H1 (cell line): ENCODE measurements around the gene FAM131C. TPM values are rescaled to one million over a fixed set of nuclear protein-coding genes. Genes with fewer than 3 reads are reported as not detected.

ENCODE experiments used
- CTCF ChIA-PET: fragments of 300-600 bp; sonication (Branson Sonifier 250); formaldehyde crosslinking; loops from one replicate; lab custom pipeline; 2021; ENCODE audit not compliant: partially characterized antibody; lab: Charles Lee
- POLR2A ChIA-PET: fragments of 300-600 bp; sonication (Branson Sonifier 250); formaldehyde crosslinking; loops from one replicate; lab custom pipeline; 2021; ENCODE audit warnings: inconsistent platforms; ENCODE audit not compliant: partially characterized antibody; lab: Charles Lee
- DNase-seq, 2 experiments: peaks; one replicate each; pipeline versions ENCODE4 v3.0.0 to v3.0.0-alpha.2; 2010 to 2022; ENCODE audit warnings: low spot score in 2 of 2, low read depth in 1 of 2, mixed read lengths in 1 of 2
- FAIRE-seq: peaks from 2 replicates; lab custom pipeline; 2011; peaks lifted over from hg19 to GRCh38; lab: Jason Lieb, UNC
- H2AFZ ChIP-seq: 2 replicates; pipeline ENCODE4 v1.8.1; 2012; ENCODE audit warnings: low read length, inconsistent platforms
- H2AK5ac ChIP-seq: 2 replicates; pipeline ENCODE4 v1.6.1; 2013; ENCODE audit warnings: low read depth, low read length
- H2BK120ac ChIP-seq: replicated peaks from 2 replicates; pipeline ENCODE3; 2013; ENCODE audit warnings: low read depth, low read length, inconsistent platforms
- H2BK12ac ChIP-seq: 2 replicates; pipeline ENCODE4 v1.6.1; 2013; ENCODE audit warnings: low read depth, low read length
- H2BK15ac ChIP-seq: 2 replicates; pipeline ENCODE4 v1.6.1; 2013; ENCODE audit warnings: low read length
- H2BK20ac ChIP-seq: 2 replicates; pipeline ENCODE4 v1.6.1; 2013; ENCODE audit warnings: low read length
- H2BK5ac ChIP-seq: 2 replicates; pipeline ENCODE4 v1.6.1; 2013; ENCODE audit warnings: low read depth, low read length
- H3K14ac ChIP-seq: 2 replicates; pipeline ENCODE4 v1.6.1; 2013; ENCODE audit warnings: inconsistent platforms; ENCODE audit not compliant: insufficient read length
- H3K18ac ChIP-seq: 2 replicates; pipeline ENCODE4 v1.6.1; 2013; ENCODE audit warnings: low read length; ENCODE audit errors: extremely low read depth
- H3K23ac ChIP-seq: 2 replicates; pipeline ENCODE4 v1.6.1; 2013; ENCODE audit warnings: inconsistent platforms; ENCODE audit not compliant: insufficient read length
- H3K23me2 ChIP-seq: 2 replicates; pipeline ENCODE4 v1.6.1; 2013; ENCODE audit warnings: low read depth, low read length
- H3K27ac ChIP-seq: 2 replicates; pipeline ENCODE4 v1.6.1; 2011; ENCODE audit warnings: low read depth, low read length, inconsistent platforms
- H3K27me3 ChIP-seq, 4 experiments: replicated peaks in 1 of 4; 1 replicate in 1 of 4; 2 replicates in 3 of 4; pipeline versions ENCODE4 v1.6.1 to v1.8.1; 2011 to 2013; ENCODE audit warnings: low read length in 3 of 4, mild to moderate bottlenecking in 3 of 4, inconsistent platforms in 2 of 4, mixed read lengths in 2 of 4, moderate library complexity in 1 of 4; ENCODE audit not compliant: control insufficient read depth in 3 of 4, insufficient read depth in 3 of 4; ENCODE audit errors: extremely low read depth in 1 of 4
- H3K36me3 ChIP-seq, 4 experiments: 2 replicates each; pipeline versions ENCODE4 v1.6.1 to v1.8.1; 2011 to 2013; ENCODE audit warnings: mild to moderate bottlenecking in 4 of 4, low read length in 3 of 4, moderate library complexity in 2 of 4, control low read depth in 1 of 4, inconsistent platforms in 1 of 4; ENCODE audit not compliant: insufficient read depth in 4 of 4, control insufficient read depth in 2 of 4
- H3K4ac ChIP-seq: replicated peaks from 2 replicates; pipeline ENCODE3; 2013; ENCODE audit warnings: low read length, low read depth, mixed read lengths, inconsistent platforms; ENCODE audit not compliant: insufficient read length
- H3K4me1 ChIP-seq, 4 experiments: replicated peaks in 1 of 4; 1 replicate in 1 of 4; 2 replicates in 3 of 4; pipeline versions ENCODE4 v1.6.1 to v1.8.1; 2011 to 2013; ENCODE audit warnings: low read length in 3 of 4, inconsistent platforms in 2 of 4, mixed read lengths in 1 of 4; ENCODE audit not compliant: insufficient read depth in 4 of 4, control insufficient read depth in 3 of 4
- H3K4me2 ChIP-seq, 2 experiments: 2 replicates each; pipeline versions ENCODE4 v1.6.1 to v1.8.1; 2011 to 2013; ENCODE audit warnings: low read depth in 2 of 2, low read length in 2 of 2, control low read depth in 1 of 2, inconsistent platforms in 1 of 2, mild to moderate bottlenecking in 1 of 2; ENCODE audit not compliant: insufficient read depth in 1 of 2
- H3K4me3 ChIP-seq, 4 experiments: fragments of 200-600, 300-600 bp in 1 of 4; sonication (generic), shearing (Covaris generic), sonication (Bioruptor Twin) in 1 of 4; 2 replicates each; pipeline versions ENCODE4 v1.5.1 to v1.8.1; 2011 to 2016; ENCODE audit warnings: low read length in 4 of 4, low read depth in 3 of 4, control low read depth in 2 of 4, inconsistent platforms in 2 of 4, mild to moderate bottlenecking in 2 of 4, mixed read lengths in 1 of 4, moderate library complexity in 1 of 4; ENCODE audit not compliant: insufficient read depth in 2 of 4; ENCODE audit errors: extremely low read depth in 1 of 4
- H3K56ac ChIP-seq: replicated peaks from 2 replicates; pipeline ENCODE3; 2013; ENCODE audit warnings: low read depth, mild to moderate bottlenecking, mixed read lengths, low read length, inconsistent platforms; ENCODE audit not compliant: insufficient read length
- H3K79me1 ChIP-seq: 2 replicates; pipeline ENCODE4 v1.6.1; 2013; ENCODE audit warnings: low read depth, low read length, control low read depth
- H3K79me2 ChIP-seq, 2 experiments: 2 replicates each; pipeline versions ENCODE4 v1.6.1 to v1.8.1; 2012 to 2013; ENCODE audit warnings: low read length in 2 of 2, mild to moderate bottlenecking in 2 of 2, inconsistent platforms in 1 of 2; ENCODE audit not compliant: insufficient read depth in 2 of 2, control insufficient read depth in 1 of 2
- H3K9ac ChIP-seq, 4 experiments: replicated peaks in 1 of 4; 1 replicate in 1 of 4; 2 replicates in 3 of 4; pipeline versions ENCODE4 v1.6.1 to v1.8.1; 2011 to 2013; ENCODE audit warnings: low read depth in 3 of 4, low read length in 3 of 4, control low read depth in 2 of 4, mild to moderate bottlenecking in 2 of 4, moderate library complexity in 2 of 4, inconsistent platforms in 1 of 4; ENCODE audit errors: extremely low read depth in 1 of 4
- H3K9me3 ChIP-seq, 2 experiments: 2 replicates each; pipeline versions ENCODE4 v1.6.1 to v1.8.1; 2012 to 2013; ENCODE audit warnings: mild to moderate bottlenecking in 2 of 2, moderate library complexity in 2 of 2, control low read depth in 1 of 2, inconsistent platforms in 1 of 2, low read depth in 1 of 2, low read length in 1 of 2, mixed read lengths in 1 of 2; ENCODE audit not compliant: insufficient read depth in 2 of 2
- H4K20me1 ChIP-seq, 2 experiments: replicated peaks in 1 of 2; 2 replicates each; pipeline versions ENCODE3 to v1.8.1; 2011 to 2013; ENCODE audit warnings: inconsistent platforms in 2 of 2, low read length in 2 of 2, mild to moderate bottlenecking in 1 of 2; ENCODE audit not compliant: insufficient read depth in 2 of 2, control insufficient read depth in 1 of 2
- H4K5ac ChIP-seq: 2 replicates; pipeline ENCODE4 v1.6.1; 2013; ENCODE audit warnings: low read length, low read depth, mixed read lengths, inconsistent platforms; ENCODE audit not compliant: insufficient read length
- H4K8ac ChIP-seq: 2 replicates; pipeline ENCODE4 v1.8.0; 2013; ENCODE audit warnings: mild to moderate bottlenecking, moderate library complexity, low read length, inconsistent platforms; ENCODE audit not compliant: insufficient read depth; ENCODE audit errors: extremely low read depth
- H4K91ac ChIP-seq: replicated peaks from 2 replicates; pipeline ENCODE3; 2013; ENCODE audit warnings: low read length, mixed read lengths, inconsistent platforms; ENCODE audit not compliant: insufficient read length
- BRCA1 ChIP-seq: IDR thresholded peaks from 2 replicates; pipeline ENCODE4 v1.6.1; 2012; ENCODE audit warnings: low read depth, low read length, improper control_type of control experiment
- JUND ChIP-seq: IDR thresholded peaks from 2 replicates; pipeline ENCODE4 v1.6.1; 2011; ENCODE audit warnings: mild to moderate bottlenecking, improper control_type of control experiment, low read length
- KDM5A ChIP-seq: fragments of 200-600 bp; IDR thresholded peaks from 2 replicates; pipeline ENCODE4 v1.7.1; 2012; ENCODE audit warnings: mild to moderate bottlenecking, low read length, inconsistent platforms, mixed read lengths
- RNF2 ChIP-seq: fragments of 200-900, 300-1000 bp; sonication (generic); IDR thresholded peaks from 2 replicates; pipeline ENCODE4 v1.7.1; 2016; ENCODE audit warnings: borderline replicate concordance, low read depth, mild to moderate bottlenecking, antibody characterized with exemption, low read length; ENCODE audit not compliant: poor library complexity, severe bottlenecking; ENCODE audit errors: missing control alignments
- SAP30 ChIP-seq: fragments of 300-600 bp; sonication (generic); IDR thresholded peaks from 2 replicates; pipeline ENCODE4 v1.7.1; 2012; ENCODE audit warnings: low read length, moderate library complexity, mild to moderate bottlenecking, inconsistent platforms; ENCODE audit not compliant: insufficient read depth, insufficient replicate concordance
- SIX5 ChIP-seq: IDR thresholded peaks from 2 replicates; pipeline ENCODE4 v1.6.1; 2011; ENCODE audit warnings: mild to moderate bottlenecking, low read depth, low read length
- SP1 ChIP-seq: IDR thresholded peaks from 2 replicates; pipeline ENCODE4 v1.6.1; 2011; ENCODE audit warnings: low read depth, low read length
- SP4 ChIP-seq: IDR thresholded peaks from 2 replicates; pipeline ENCODE4 v1.6.1; 2012; ENCODE audit warnings: low read length, inconsistent platforms
- SUZ12 ChIP-seq: fragments of 200-600 bp; sonication (generic); IDR thresholded peaks from 2 replicates; pipeline ENCODE4 v1.6.1; 2012; ENCODE audit warnings: mild to moderate bottlenecking, inconsistent platforms, low read length, moderate library complexity, mixed read lengths
- TBP ChIP-seq: IDR thresholded peaks from 2 replicates; pipeline ENCODE4 v1.6.1; 2011; ENCODE audit warnings: low read depth, low read length, improper control_type of control experiment
- ZNF274 ChIP-seq: IDR thresholded peaks from 2 replicates; pipeline ENCODE4 v1.7.0; 2012; ENCODE audit warnings: low read length, borderline replicate concordance; ENCODE audit errors: extremely low read depth
- WGBS, 2 experiments: shearing (Covaris generic) in 1 of 2; methylation state at CpG; one replicate each; pipeline versions ENCODE4 v1.1.6 to v1.1.7; 2013 to 2015; ENCODE audit warnings: low lambda C conversion rate in 2 of 2, mixed read lengths in 2 of 2, inconsistent platforms in 1 of 2, low coverage in 1 of 2, missing lambda C conversion rate in 1 of 2; ENCODE audit not compliant: insufficient replicate concordance in 2 of 2, insufficient coverage in 1 of 2, insufficient read length in 1 of 2; ENCODE audit errors: extremely low coverage in 1 of 2, missing lambda C conversion rate in 1 of 2; 5-methylcytosine and 5-hydroxymethylcytosine counted together
- polyA plus RNA-seq, 7 experiments: library from polyadenylated mRNA; depleted of rRNA in 3 of 7; stranded (reverse) in 5 of 7; unstranded in 2 of 7; fragments of >200 nt in 5 of 7; fragments of 200-250 nt in 2 of 7; gene quantifications; 1 replicate in 5 of 7; 2 replicates in 1 of 7; 4 replicates in 1 of 7; pipeline versions ENCODE4 v1.2.1 to v1.2.3, GENCODE V29; 2011 to 2013; ENCODE audit warnings: missing spikeins in 2 of 7, mixed read lengths in 2 of 7
- total RNA-seq: library from RNA; stranded (reverse); fragmentation: NEBNext Ultra II Directional; extraction: Animal tissue kit (Norgen Biotek cat#: 25700); gene quantifications from 2 replicates; pipeline ENCODE4 v1.2.1, GENCODE V29; 2021

Gene FAM131C
- total and polyA plus RNA-seq, 2 of the 8 experiments (the other 6 are each of a cell fraction or from before 2014, with no cell fraction given), result 0.73 to 0.78 TPM

DNA sequence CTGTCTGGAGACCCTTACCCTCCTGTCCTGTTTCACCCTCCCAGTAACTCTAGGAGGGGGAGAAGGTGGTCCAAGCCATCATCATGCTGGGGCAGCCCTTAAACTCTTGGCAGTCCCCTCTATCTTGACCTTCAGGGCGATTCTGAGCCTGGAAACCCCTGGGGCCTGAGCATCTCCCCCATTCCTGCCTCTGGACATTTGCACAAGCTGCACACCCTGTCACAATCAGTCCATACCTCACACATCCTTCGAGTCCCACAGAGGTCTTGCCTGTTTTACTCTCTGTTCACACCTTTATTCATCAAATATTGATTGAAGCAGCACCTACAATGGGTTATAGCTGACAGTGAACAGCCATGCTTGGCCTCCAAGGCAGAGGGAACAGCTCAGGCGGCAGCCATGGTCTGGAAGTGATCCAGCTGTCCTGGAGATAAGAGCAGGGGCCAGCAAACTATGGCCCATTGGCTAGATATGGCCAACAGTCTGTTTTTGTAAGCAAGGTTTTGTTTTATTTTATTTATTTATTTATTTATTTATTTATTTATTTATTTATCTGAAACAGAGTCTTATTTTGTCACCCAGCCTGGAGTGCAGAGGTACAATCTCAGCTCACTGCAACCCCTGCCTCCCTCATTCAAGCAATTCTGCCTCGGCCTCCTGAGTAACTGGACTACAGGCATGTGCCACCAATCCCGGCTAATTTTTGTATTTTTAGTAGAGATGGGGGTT, 7.1 kb upstream of the FAM131C start:
- Histone ChIP-seq H2AK5ac (no peak overlapping the region), H3K27me3 (peaks cover 0 to 4% (median 3%) of the 10 kb centered on the region in 4 experiments; a peak in 4 of 7 replicates), H3K14ac (no peak overlapping the region), H4K91ac (no peak overlapping the region), H3K9ac (no peak overlapping the region), H2BK20ac (no peak overlapping the region), H3K56ac (no peak overlapping the region), H3K9me3 (no peaks in the 10 kb centered on the region), H3K23me2 (no peaks in the 10 kb centered on the region), H2BK12ac (no peak overlapping the region), H4K20me1 (peaks cover 0 to 1% of the 10 kb centered on the region in 2 experiments), H2BK5ac (no peak overlapping the region), H4K8ac (no peak overlapping the region), H3K4ac (no peak overlapping the region), H3K36me3 (no peaks in the 10 kb centered on the region), H3K79me1 (no peaks in the 10 kb centered on the region), H2AFZ (no peak overlapping the region), H3K18ac (no peak overlapping the region), H2BK15ac (no peak overlapping the region), H3K23ac (no peak overlapping the region), H2BK120ac (no peak overlapping the region), H3K4me1 (peaks cover 0 to 5% (median 2%) of the 10 kb centered on the region in 4 experiments; a peak in 1 of 7 replicates), H3K79me2 (no peaks in the 10 kb centered on the region), H3K27ac (no peak overlapping the region), H4K5ac (no peak overlapping the region), H3K4me3 (no peak overlapping the region), H3K4me2 (no peak overlapping the region)
- POLR2A ChIA-PET, result interaction anchor here (0.6 to 3.4 kb wide), 5 partner anchors 66 to 108 kb away, joined by 3 to 13 read pairs (median 5); no protein-coding TSS in a partner anchor
- FAIRE-seq, result no peak
- CTCF ChIA-PET, result interaction anchor here (0.6 to 21.9 kb wide), 16 partner anchors 8 to 319 kb away, joined by 3 to 569 read pairs (median 48); partner anchors contain the start of genes ARHGEF19 and EPHA2
- DNase-seq, result no peak
- 91% methylated on average over 5 of the region's 5 CpGs; no CpG with 5 or more reads in 1 of the 2 experiments for WGBS, 2 experiments
- TF ChIP-seq RNF2 (no peak), SIX5 (no peak), ZNF274 (no peak), BRCA1 (no peak), TBP (no peak), SUZ12 (no peak), JUND (no peak), SP1 (no peak), KDM5A (no peak), SP4 (no peak), SAP30 (no peak)
